Cerebellar cortex (tissue), 1 donor: ENCODE measurements around the gene PTH1R.

Experiments used
- DNase-seq: peaks from one replicate; pipeline ENCODE4 v3.0.0-alpha.2; 2015; ENCODE audit warnings: low spot score

Gene PTH1R

DNA sequence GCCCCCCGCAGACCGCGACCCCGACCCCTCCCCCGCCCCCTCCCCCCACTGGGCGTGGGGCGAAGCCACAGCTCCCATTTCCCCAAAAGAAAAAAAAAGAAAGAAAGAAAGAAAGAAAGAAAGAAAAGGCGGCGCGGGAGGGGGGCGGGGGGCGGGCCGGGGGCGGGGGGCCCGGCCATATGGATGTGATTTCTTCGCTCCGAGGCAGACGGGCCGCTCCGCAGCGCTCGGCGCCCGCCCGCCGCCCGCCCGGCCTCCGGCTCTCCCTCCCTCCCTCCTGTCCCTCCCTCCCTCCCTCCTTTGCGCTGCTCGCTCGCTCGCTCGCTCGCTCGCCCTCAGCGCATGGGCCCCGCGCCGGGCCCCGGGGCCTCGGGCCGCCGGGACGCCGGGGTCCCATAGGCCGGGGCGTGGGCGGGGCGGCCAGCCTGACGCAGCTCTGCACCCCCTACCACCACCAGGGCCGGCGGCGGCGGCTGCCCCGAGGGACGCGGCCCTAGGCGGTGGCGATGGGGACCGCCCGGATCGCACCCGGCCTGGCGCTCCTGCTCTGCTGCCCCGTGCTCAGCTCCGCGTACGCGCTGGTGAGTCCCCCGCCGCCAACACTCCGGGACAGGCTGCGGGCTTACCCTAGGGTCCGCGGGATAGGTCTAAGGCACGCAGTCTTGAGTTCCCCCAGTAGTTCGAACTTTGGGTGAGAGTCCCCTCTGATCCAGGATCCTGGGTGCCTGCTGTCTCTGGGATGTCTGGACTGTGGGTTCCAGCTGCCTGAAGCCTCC is 5.7 kb downstream of the PTH1R start:
- DNase-seq = no peak

DNA sequence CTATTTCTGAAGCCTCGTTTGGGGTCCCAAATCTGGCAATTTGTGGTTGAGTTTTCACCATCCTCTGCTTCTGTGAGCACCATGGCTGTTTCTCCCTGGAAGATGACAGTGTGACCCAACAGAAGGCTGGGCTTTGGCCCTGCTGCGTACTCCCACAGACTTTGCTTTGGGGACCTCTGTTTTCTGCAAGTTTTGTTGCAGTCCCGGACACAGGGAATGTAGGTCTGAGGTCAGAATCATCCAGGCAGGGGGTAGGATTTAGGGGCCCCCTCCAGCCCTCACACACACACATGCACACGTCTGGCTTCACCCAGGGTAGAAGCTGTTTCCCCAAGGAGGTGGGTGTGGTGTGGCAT is 6.3 kb downstream of the PTH1R start:
- no peak for DNase-seq

DNA sequence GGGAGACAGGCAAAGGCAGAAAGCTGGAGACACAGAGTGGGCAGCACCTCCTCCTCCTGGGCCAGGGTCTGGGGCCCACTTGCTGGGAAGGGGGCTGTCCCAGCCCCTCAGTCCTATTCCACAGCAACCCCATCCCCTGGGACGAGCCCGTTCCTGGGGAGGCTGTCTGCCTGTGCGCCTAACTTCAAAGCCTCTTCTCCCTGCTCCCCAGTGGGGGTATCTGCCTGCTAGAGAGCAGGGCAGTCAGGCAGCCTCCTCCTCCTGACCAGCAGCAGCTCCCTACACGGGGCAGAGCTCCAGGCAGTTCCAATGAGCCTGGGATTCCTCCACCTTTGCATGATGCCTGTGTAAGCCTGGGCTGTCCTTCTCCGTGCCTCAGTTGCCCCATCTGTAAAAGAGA is 6.9 kb downstream of the PTH1R start:
- no peak for DNase-seq

DNA sequence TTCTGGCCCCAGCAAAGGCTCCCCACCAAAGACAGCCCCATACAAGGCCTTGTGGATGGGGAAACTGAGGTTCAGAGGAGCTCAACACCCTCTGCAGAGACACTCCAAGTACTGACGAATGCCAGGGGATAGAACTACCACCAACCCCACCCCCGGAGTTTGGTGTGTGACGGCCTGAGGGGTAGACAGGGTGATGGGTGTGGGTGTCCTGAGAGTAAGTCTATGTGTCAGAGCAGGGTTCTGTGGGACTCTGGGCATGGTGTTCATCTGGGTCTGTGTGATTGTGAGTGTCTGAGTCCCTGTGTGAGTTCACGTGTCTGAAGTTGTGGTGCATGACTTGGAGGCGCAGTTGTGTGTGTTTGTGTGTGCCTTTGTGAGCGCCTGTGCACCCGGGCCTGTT is 7.4 kb downstream of the PTH1R start:
- DNase-seq = no peak

DNA sequence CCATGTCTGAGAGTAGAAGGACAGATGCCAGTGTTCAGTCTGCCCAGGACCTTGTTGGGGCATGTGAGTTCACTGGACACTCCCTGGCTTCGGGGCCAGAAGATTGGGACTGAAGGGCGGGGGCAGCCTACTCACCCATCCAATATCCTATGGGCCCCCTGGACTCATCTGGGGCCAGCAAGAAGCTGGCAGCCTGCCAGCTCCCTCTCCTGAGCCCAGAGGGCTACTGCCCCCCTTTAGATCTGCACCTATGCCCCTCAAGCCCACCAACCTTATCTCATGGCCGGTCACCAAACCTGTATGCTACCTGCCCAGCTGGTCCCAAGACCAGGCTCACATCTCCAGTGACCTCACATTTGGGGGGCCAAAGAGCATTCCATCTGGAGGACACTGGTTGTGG is 8.1 kb downstream of the PTH1R start:
- DNase-seq = no peak

DNA sequence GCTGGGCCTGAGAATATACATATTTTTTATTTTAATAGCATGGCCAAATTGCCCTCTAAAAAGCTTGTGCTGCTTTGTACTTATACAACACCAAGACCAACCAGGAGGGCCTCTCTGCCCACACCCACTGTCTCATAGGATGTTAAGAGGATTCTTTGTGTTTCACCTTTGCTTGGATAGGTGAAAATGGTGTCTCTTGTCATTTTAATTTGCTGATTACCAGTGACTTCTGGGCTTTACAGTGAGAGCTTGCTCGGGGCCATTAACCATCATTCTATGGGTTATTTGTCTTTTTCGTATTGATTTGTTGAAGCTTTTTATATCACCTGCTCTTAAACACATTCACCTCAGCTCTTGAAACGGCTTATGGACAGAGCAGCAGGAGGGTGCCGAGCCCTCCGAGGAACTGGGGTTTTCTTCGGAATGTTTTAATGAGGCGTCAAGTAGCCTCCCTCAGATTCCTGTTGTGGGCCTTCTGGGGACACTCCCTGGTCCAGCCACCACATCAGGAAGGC is 10.5 kb downstream of the PTH1R start:
- DNase-seq = no peak

DNA sequence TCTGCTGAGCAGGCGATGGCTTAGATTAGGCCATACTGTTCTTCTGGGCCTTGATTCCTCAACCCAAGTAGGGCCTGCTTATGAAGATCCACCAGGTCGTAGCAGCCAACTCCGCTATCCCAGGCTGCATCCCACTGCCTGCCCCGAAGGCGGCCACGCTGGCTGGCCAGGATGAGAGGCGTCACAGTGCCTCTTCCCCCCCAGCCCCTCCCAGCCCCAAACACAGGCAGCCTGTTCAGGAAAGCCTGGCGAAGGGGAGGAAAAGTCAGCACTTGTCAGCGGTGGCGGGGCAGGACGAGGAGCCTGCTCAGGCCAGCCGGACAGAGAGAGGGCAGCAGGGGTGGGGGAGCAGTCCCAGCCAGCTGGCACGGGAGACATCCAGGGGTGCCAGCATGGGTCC is 11.2 kb downstream of the PTH1R start:
- DNase-seq = no peak

DNA sequence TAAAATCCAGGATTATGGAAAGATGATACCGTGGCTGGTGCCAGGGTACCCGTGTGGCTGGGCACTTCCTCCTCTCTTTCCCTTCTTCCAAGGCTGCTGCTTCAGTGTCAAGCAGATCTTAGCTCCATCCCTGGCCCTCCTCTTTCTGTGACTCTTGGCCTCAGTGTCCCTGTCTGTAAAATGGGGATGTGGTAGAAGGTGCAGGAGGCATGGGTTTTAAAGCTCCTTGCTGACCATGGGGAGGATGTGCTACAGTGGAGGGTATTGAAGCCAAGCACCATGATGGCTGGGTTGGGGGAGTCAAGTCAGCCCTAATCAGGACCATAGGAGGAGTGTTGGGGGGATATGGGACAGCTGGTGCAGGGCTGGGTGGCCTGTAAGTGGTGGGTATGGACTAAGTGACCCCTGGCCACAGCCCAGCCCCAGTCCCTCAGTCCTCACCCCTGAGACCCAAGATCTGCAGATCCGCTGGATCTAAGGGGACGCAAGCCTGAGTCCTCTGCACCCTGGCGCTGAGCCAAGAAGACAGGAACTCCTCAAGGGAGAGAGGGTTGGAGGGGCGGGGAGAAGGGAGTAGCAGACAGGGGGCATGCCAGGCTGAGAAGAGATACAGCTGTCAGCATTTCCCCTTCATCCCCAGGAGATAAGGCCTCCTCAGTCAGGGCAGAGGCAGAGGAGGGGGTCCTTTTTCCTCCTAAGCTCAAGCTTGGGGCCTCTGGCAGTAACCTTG is 12.0 kb downstream of the PTH1R start:
- no peak for DNase-seq

DNA sequence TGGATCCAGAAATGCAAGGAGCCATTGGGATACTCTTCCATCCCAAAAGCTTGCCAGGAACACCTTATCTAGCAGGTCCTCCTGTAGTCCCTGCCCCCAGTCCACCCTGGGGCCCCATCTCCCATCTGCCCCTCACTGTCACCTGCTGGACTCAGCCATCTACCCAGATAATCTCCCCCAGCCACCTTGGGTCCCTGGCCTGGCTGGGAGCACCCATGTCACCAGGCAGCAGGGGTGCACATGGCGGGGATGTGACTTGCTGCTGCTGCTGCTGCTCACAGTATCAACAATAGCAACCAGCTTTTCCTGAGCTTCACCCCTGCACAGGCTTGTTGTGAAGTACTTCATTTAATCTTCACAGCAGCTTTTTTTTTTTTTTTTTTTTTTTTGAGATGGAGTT is 12.6 kb downstream of the PTH1R start:
- no peak for DNase-seq

DNA sequence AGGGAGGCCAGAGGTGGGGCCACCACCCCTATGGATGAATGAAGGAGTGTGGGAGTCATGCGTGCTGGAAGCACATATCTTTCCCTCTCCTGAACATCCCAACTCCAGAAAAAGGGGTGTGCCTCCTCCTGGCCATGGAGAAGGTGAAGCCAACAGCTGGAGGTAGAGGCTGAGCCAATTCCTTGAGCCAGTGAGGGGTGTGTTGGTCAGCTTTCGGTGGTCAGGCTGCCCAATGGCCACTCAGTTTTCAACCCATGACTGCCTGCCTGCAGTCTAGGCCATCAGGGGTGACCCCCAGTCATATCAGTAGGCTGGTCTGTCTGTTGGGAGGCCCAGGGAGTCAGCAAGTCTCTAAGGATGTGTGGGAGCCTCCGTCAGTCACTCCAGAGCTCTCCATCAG is 13.6 kb downstream of the PTH1R start:
- DNase-seq = no peak

DNA sequence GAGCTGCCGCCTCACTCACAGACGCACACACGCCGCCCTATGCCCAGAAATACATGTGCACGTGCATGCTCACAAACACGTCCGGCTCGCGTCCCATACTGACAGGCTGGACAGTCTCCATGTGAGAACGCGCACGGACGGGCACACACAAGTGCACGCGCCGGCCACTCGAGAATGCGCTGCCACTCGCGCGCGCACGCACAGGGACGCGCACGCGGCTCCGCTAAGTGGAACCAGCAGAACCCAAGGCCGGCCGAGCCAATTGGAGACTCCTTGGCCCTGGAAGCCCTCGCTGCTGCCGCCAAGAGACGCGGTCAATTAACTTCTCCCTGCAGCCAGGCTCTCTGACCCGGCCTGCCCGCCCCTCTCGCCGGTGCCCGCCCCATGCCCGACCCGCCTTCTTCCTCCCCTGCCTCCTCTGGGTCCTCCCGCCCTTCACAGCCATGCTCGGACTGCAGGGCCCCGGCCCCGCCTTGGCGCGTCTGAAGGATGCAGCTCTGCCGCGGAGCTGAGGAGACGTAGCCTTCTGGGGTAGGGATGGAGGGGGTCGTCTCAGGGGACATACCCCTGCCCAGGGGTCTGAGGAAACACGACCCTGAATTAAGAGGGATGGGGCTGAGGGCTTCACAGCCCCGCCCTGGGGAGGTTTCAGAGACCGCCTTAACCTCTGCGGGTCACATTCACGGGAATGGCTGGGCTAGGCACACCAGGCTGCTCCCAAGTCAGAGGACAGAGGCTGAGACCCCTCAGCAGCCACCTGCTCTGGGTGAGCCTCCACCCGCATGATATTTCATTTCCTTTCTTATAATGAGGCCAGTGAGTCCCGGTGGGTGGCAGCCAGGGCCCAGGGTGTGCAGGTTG is 15.0 kb downstream of the PTH1R start:
- DNase-seq = peak; percentile 81

DNA sequence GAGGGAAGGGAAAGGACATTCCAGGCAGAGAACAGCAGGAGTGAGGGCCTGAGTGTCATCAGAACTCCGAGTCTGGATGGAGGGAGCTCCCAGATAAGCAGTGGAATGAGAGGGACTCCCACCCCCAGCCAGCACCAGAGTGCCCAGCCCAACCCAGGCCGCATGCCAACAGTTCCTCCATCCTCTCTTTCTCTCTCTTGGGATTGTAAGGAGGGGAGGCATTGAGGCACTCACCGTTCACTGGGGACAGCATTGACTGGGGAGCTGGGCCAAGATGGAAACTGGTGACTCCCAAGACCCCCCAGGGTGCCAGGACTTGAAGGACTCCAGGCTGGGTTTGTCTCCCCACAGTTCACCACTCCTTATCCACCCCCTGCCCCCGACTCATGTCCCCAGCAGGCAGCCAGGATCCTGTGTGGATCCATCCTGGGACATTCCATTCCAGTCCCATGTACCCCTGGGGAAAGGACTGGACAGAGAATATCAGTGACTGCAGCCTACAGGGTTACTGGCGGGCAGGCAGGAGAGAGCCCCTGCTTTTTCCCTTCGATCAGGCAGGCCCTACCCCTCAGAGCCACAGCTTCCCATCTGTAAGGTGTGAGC is 15.7 kb downstream of the PTH1R start:
- no peak for DNase-seq

DNA sequence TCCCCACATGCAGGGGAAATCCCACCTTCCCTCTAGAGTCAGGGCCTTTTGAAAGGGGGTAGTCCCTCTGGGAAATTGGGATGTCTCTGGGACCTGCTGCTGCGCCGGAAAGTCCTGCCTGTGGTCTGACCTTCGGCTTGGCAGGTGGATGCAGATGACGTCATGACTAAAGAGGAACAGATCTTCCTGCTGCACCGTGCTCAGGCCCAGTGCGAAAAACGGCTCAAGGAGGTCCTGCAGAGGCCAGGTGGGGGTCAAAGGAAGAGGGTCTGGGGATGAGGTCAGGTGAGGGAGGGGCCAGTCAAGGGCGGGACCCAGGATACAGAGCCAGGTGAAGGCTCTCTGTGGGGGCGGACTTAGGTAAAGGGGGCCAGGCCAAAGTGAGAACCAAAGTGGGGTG is 16.2 kb downstream of the PTH1R start:
- DNase-seq = no peak

DNA sequence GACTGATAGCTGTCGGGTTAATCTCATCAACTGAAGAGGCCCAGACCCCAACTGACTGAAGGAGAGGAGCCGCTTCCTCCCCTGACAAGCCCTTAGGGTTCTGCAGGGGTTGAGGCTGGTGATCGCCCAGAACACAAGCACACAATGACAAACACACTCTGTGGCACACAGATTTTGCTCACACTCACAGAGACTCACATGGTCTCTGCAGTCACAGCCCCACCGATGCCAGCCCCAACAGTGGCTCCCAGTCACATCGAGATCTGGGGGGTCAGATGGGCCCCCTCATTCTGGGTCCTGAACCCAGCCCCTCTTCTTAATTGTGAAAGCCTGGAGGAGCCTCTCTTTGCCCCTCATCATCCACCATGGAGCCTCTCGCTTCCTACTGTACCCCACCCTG is 16.7 kb downstream of the PTH1R start:
- no peak for DNase-seq

DNA sequence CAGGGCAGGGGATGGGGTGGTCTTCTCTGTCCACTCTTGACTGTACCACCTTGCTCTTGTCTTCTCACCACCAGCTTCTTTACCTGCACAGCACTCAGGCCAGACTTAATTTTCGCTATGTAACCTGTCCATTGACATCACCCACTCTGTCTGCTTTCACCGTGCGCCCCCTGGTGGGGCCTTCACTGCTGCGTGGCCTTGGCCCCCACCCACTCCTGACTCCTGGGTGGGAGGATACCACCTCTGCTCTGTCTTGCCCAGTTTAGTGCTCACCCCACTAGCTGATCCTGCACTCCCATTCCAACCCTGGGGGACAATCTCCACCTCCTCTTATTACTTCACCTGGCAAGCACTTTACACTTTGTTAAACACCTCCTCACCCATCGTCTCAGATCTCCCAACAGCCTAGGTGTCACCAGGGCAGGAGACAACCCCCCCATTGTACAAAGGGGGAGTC is 17.7 kb downstream of the PTH1R start:
- DNase-seq = peak; percentile 50

DNA sequence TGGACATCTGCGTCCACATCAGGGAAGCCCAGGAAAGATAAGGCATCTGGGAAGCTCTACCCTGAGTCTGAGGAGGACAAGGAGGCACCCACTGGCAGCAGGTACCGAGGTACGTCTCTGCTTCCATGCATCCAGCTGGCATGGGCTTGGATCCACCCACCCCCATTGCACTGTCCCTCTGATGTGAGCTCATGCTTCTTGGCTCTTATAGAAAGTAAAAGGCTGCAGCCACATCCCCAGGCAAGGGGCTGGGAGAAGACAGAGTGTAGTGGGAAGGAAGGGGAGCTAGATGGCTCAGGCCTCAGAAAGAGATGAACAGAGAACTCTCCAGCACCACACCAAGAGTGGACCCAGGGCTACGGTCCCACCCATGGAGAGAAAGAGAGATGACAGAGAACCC is 18.2 kb downstream of the PTH1R start:
- DNase-seq = no peak

DNA sequence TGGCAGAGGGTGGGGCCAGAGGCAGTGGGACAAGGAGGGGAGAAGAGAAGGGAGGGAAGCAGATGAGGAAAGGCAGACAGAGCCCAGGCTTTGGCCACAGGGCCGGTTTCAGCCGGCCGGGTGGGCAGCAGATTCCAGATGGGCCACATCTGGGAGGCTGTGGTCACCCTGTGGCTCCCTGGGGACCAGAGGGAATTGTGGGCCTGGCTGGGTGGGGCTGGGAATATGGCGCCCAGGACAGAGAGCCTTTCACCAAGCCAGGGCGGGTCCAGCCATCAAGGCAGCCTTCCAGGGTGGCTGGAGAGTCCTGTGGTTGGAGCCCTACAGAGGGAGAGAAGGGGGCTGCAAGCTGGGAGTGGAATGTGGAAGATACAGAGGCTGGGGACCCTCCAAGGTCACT is 18.9 kb downstream of the PTH1R start:
- DNase-seq = no peak

DNA sequence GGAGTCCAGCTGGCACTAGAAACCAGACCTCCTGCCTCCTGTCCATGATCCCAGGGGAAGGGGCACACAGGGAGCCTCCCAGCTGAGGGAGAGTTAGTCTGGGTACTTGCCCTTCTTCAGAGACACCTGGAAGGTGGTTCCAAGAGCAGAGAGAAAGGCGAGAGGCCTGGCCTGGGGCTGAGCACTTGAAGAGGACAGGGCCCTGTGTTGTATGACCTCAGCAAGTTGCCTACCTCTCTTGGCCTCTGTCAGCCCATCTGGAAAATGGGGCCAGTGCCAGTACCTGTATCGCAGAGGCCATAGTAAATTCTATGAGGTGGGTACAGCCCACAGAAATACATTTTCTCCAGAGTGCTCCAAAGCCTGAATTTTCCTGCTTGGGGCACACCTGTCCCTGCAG is 19.5 kb downstream of the PTH1R start:
- no peak for DNase-seq

DNA sequence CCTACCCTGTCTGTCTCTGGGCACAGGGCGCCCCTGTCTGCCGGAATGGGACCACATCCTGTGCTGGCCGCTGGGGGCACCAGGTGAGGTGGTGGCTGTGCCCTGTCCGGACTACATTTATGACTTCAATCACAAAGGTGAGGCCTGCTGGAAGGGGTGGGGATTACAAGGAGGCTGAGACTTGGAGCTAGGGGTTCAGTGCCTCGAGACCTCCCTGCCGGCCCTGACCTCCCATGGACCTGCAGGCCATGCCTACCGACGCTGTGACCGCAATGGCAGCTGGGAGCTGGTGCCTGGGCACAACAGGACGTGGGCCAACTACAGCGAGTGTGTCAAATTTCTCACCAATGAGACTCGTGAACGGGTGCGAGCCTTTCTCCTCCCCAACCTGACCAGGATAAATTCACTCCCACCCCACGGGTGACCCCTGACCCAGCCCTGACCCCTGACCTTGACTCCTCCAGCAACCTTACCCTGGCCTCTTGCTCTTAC is 20.4 kb downstream of the PTH1R start:
- no peak for DNase-seq

DNA sequence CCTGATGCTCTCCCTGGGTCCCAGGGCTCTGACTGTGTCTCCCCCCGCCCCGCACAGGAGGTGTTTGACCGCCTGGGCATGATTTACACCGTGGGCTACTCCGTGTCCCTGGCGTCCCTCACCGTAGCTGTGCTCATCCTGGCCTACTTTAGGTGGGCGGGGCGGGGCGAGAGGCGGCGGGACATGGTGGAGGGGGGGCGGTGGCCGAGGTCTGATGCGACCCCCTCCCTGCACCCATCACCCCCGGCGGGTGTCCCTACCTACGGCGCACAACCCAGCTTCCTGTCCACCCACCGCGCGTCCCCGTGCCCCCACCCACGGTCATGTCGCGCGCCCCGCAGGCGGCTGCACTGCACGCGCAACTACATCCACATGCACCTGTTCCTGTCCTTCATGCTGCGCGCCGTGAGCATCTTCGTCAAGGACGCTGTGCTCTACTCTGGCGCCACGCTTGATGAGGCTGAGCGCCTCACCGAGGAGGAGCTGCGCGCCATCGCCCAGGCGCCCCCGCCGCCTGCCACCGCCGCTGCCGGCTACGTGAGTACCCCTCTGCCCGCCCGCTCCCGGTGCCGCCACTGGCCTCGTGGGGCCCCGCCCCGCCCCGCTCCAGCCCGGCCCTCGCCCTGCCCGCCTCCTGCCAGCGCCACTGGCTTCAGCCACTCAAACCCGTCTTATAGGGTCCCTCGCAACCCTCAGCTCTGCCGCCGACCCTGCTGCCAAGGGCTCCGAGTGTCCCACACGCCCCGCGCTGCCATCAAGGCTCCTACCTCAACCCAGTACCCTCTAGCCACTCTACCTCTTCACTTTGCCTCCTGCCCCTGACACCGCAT is 21.0 kb downstream of the PTH1R start:
- DNase-seq = no peak
